GM19468 (cell line): ENCODE data around the gene MAPK4.
"Not testable (repeated sequence)": the region's sequence is repeated elsewhere in the genome, so short reads cannot be mapped to it uniquely, and the experiment has no call there.

Source experiments
- ATAC-seq: cut with Tn5 transposase; IDR thresholded peaks from one replicate; pipeline ENCODE4 v1.9.1; 2021; ENCODE audit warnings: mild to moderate bottlenecking, moderate library complexity, moderate number of reproducible peaks; ENCODE audit not compliant: unreplicated experiment; ENCODE audit errors: extremely low read depth

Gene MAPK4

DNA sequence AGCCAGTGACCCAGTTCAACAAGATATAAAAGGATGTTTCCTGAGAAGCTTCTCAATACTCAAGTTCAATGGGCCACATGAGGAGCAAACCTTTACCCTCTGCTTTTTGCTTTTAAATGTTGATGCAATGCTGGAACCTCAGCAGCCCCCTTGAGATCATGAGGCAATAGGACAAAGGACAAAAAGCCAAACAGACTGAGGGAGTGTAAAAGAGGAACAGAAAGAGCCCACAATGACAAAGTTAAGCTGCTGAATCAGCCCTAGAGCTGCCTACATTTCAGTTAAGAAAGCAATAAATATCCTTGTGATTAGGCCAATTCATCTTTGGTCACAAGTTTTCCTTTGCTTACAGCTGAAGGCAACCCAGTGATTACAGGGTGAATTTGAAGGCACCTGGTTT lies 183.1 kb downstream of the MAPK4 start:
- ATAC-seq = no peak

DNA sequence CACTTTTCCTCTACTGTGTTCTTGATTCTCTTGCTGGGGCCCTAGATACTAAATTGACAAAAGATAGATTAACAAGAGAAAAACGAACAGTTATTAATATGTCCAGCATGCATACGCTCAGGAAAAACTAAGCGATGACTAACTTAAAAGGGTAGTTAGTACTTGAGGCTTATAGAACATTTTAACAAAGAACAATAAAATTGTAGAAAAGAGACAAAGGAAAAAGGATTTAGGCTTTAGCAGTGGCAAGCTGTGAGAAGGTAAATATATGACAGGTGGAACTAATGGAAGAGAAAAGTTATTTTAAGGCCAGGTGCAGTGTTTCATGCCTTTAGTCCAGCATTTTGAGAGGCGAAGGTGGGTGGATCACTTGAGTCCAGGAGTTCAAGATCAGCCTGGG lies 184.4 kb downstream of the MAPK4 start:
- no peak for ATAC-seq

DNA sequence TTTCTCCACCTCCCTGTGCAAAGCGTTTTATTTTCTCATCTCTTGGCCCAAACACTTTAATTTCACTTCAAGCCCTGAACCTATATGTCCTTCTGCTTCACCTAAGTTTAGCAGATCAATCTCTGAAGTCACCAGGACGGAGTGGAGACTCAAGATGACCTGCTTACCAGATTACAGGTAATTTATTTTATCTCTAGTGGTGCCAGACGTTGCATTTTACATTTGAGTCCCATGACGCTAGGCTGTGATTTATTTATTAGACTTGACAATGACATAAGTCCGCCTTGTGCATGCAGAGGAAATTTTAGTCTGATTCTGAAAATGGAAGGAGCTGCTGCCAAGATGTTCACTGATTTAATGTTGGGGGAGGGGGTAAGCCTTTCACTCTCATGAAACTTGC lies 186.1 kb downstream of the MAPK4 start:
- no peak for ATAC-seq

DNA sequence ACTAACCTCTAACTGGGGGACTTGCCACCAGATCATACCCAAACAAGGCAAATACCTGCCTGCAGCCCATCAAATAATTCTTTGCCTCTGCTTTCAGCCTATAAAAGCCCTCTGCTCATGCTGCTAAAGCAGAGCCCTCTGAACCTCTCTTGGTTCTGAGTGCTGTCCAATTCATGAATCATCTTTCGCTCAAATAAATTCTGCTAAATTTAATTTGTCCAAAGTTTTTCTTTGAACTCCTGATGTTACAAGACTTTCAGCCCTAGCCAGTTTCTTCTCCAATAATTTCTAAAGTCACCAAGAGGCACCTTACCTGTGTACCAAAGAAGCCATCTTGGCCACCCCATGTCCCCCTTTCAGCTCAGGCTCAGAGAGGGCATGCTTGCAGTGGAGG lies 188.0 kb downstream of the MAPK4 start:
- ATAC-seq = no peak

DNA sequence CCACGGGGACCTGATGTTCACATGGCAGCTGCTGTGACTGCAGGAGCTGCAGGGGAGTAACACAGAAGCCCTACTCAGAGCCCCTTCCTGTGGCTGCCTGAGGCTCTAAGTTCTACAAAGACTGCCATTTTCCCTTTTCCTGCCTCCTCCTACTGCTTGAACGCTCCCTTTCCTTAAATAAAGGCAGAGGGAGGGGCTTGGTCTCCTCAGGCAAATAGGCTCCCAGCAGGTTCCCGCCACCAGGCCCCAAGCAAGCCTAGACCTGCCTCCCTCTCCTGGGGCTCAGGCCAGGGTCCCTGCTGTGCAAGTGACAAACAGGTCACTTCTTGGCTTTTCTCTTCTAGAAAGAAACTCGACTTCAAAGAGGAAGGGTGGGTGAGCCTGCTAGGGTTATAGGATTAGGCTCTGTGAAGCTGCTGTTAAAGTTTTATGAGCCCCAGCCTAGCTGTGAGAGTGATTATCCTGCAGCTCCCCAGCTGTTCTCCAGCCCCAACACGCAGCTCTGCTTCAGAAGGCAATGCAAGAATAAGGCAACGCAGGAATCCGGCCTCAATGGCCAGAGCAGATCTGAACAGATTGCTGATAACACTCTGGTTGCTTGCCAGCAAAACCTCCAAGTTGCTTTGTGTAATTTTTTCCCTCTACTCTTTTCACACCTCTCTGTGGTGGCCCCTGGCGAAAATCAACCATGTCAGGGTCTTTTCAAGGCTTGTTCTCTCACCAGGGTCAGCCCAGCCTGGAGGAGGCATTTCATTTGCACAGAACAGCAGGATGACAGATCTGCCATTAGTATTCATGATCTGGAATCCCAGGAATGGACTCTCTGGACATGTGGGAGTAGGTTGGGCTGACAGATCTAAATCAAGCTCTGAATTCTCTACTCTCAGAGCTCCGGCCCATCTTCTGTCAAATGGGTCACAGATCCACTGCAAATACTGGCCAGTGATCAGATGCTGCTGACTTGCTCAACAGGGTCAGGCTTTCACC lies 188.6 kb downstream of the MAPK4 start:
- no peak for ATAC-seq

DNA sequence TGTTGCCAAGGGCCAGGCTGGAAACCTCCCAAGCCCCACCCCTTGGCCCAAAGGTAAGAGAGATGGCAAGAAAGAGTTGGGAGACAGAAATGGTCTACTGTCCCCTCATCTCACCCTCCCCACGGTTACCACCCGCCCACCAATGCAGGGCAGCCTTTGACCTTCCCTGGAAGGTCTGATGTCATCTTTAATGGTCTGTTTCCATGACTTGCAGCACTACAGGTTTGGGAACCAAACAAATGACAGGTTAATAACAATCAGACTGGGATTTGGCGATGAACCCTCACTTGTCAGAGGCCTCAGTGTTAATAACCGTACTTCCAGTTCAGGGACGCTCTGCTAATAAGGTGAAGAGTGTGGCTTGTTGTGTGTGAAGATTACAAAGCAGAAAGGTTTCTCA lies 189.5 kb downstream of the MAPK4 start:
- no peak for ATAC-seq

DNA sequence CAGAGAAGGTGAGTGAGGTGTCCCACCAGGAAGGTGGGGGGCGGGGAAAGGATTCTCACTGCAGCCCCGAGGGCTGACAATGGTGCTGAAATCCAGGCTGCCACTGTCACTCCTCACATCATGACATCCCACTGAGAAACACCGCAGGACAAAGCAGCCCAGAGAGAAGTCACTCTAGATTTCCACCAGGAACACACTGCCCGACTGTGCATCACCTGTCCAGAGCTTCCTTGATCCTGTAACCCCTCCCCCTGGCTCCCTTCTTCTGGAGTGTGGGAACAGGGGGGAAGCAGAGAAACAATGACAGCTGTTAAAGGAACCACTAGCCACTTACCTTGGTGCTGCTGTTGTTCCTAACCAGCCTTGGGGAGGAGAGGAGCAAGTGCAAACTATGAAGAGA lies 190.1 kb downstream of the MAPK4 start:
- ATAC-seq = no peak

DNA sequence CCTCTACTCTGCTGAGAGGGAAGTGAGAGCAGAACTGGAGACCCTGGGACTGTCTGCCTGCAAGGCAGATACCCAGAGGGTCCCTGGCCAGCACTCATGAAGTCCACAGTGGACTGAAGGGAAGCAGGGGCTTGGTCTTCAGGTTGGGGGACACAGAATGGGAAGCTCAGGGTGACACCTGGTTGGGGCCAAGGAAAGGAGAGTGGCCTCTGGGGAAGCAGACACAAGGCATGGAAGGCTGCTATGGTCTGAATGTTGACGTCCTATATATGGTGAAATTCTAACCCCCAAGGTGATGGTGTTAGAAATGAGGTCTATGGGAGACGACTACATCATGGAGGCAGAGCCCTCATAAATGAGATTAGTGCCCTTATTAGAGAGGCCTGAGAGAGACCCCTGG lies 190.7 kb downstream of the MAPK4 start:
- ATAC-seq = no peak

DNA sequence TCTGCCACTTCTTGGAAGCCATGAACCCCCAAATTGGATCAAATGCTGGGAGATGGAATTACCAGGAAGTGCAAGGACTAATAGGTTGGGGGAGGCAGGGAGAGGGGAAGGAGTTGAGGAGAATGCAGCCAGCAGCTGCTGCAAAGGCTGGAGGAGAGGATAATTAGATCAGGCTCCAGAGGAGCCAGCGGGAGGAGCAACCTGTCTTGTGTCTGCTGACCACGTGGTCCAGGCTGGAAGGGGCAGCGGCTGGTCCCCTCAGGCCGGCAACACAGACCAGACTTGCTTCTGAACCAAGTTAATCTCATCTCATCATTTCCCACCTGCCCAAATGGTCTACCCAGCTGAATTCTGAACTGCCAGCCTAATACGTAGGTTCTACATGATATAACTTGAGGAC lies 191.6 kb downstream of the MAPK4 start:
- ATAC-seq = no peak

DNA sequence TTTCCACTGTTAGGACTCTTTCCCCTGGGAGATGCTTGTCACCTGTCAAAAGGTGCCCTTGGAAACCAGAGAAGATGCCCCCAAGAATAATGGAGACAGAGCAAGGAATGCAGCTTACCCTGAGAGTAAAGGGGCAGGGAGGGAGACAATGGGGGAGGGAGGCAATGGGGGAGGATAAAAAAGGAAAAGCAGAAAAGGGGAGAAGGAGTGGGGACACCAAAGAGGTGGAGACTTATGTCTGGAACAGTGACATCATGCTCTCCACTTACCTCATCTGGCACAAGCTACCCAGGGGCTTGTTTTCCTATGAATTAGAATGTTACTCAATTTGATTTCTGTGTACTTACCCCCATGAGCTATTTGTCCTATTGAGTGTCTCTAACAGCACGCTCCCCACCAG lies 192.1 kb downstream of the MAPK4 start:
- ATAC-seq = no peak

DNA sequence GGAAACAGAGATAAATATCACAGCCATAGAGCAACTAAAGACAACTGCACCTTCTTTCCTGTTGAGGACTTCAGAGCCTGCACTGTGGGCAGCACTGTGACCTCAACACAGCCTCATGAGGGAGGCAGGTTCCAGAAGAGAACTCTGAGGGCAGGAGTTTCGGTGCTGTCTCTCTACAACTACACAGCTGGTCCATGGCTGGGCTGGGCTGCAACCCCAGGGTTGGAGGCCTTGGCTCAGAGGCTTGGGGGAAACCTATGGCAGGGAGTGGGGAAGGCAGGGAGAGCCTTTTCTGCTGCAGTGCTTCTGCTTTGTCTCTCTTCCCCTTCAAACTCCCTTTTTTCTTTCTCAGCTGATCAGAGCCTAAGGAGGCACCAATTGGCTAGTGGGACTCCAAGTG lies 193.4 kb downstream of the MAPK4 start:
- ATAC-seq = no peak

DNA sequence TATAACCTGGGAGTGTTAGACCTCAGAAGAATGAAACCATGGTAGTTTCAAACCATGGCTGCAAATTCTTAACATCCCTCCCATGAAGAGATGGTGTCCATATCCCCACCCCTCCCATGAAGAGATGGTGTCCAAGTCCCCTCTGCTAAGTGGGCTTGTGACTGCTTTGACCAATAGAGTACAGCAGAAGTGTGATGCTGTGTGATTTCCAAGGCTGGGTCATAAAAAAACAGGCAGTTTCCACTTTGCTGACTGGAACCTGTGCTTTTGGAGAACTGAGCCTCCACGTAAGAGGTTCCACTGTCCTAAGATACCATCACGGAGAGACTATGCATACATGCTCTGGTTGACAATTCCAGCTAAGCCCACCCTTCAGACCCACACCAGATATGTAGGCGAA lies 194.4 kb downstream of the MAPK4 start:
- ATAC-seq = no peak

DNA sequence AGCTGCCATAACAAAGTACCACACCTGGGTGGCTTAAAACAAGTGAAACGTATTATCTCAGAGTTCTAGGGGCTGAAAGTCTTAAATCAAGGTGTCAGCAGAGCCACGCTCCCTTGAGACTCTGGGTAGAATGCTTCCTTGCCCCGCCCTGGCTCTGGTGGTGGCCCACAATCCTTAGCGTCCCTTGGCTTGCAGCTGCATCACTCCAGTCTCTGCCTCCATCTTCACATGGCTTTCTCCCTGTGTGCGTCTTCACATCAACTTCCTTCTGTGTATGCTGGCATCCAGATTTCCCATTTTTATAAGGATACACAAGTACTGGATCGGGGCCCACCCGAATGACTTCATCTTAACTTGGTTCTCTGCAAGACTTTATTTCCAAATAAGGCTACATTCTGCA lies 197.5 kb downstream of the MAPK4 start:
- ATAC-seq = no peak

DNA sequence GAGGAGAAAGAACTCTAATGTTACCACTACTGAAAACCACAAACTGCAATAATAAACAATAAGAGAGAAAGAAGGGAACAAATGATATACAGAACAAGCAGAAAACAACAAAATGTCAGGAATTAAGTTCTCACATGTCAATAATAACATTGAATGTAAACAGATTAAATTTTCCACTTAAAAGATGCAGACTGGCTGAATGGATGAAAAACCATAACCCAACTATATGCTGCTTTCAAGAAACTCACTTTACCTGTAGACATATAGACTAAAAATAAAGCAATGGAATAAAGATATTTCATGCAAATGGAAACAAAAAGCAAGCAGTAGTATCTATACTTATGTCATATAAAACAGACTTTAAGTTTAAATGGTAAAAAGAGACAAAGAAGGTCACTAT lies 209.6 kb downstream of the MAPK4 start:
- ATAC-seq = no peak

DNA sequence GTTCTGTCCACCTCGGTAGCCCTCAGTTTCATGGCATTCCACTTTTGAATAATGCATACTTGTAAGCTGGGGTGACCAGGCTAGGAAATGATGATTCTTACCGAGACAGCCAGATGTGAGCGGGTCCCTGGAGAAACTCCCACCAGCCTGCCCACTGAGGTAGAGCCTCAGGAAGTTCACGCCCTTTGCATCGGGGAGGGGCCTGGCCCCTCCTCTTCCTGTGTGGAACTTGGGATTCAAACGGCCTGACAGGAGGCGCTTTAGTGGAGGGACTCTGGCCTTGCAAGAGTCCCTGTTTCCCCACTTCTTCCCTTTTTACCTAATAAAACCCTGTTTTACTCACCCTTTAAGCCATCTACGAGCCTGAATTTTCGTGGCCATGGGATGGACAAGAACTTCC lies 215.3 kb downstream of the MAPK4 start:
- ATAC-seq = no peak

DNA sequence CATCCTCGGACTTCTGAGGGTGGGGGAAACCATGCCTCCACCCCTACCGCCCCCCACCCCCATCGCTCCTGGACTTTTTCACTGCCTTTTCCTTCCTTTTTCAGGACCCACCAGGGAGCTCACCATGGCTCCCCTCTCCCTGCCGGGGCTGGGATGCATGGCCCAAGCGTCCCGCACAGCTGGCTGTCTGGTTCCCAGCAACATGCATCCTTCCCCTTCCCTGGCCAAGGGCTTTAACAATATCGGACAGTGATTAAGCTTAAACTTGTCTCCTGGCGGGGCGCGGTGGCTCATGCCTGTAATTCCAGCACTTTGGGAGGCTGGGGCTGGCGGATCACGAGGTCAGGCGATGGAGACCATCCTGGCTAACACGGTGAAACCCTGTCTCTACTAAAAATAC lies 215.8 kb downstream of the MAPK4 start:
- no peak for ATAC-seq

DNA sequence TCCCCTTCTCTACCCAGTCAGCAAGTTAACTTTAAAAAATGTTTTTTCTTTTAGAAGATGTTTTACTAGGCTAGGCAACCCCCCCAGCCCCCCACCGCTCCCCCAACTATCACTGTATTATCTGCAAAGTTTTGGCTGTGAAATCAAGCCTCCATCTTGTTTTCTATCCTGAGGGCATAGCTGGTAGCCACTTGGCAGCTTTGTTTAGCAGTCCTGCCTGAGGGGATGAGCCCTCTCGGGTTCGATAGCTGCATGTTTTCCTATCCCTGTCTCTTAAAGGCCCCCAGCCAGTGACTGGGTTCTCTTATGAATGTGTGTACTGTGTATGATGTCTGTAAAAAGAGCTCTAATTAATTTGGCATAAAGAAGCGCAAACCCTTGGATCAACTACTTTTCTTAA lies 216.5 kb downstream of the MAPK4 start:
- no peak for ATAC-seq

DNA sequence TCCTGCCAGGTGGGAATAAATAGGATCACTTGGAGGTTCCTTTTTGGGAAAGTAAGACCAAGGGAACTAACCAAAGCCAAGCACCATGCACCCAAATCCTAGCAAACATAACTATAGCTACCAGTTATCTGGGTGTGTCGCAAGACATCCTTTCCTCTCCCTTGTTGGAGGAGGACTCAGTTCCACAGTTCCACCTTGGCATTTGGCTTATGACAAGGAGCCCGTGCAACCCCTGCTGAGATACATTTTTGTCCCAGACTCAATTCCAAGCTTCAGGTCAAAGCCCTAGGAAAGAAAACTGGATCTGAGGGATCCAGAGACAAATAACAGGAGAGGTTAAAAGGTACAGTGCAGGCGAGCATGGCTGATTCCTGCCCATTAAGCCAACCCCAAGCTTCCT lies 219.1 kb downstream of the MAPK4 start:
- not testable (repeated sequence) for ATAC-seq
